Fibroblast of lung (primary cell): ENCODE measurements around the gene YIF1B.

ENCODE experiments used
- CTCF ChIP-seq, 2 donors: IDR thresholded peaks in 1 of 2; conservative IDR thresholded peaks in 1 of 2; 1 replicate in 1 of 2; 2 replicates in 1 of 2; pipeline ENCODE4 v1.5.1; 2011 to 2012; ENCODE audit warnings: low read length in 2 of 2, control low read depth in 1 of 2, inconsistent platforms in 1 of 2, low read depth in 1 of 2, mild to moderate bottlenecking in 1 of 2
- EZH2 ChIP-seq: IDR thresholded peaks from 2 replicates; pipeline ENCODE4 v1.5.1; 2012; ENCODE audit warnings: low read length, control low read depth, mild to moderate bottlenecking; ENCODE audit errors: missing control alignments

- TF ChIP-seq CTCF (conservative IDR thresholded peaks at IDR 0.05 in 1 of 2, IDR thresholded peaks at IDR 0.05 in 1 of 2; ENCODE audit: low read depth in 1 of 2, low read length in 2 of 2) (no peak), EZH2 (no peak)
Observed at GRCh38 chr19:38268539-38268938, 47.2 kb downstream of the YIF1B start.
